Daoy (cell line): ENCODE data around the gene ARV1. TPM values are rescaled to one million over a fixed set of nuclear protein-coding genes. Genes with fewer than 3 reads are reported as not detected.

Source experiments
- DNase-seq: peaks from one replicate; pipeline ENCODE4 v3.0.0-alpha.2; 2015; ENCODE audit warnings: low read depth
- total RNA-seq: library from RNA; depleted of rRNA; stranded (reverse); fragments of >200 nt; shearing (Covaris generic); gene quantifications from 2 replicates; pipeline ENCODE4 v1.2.3, GENCODE V29; 2014; rRNA removed

ARV1 gene
- total RNA-seq, result 37.6 and 43.3 TPM in 2 replicates

GRCh38 chr1:230978491-230979388, at the start of gene ARV1, which contains the start of gene TTC13:
ARV1 (plus strand) TSS chr1:230979094; CDS start chr1:230979106, 12 bp downstream.
TTC13 (minus strand) TSS chr1:230978861; CDS start chr1:230978830, 31 bp downstream.
- peak; percentile 100 for DNase-seq

- no peak for DNase-seq
These were observed 47.9 kb upstream of the ARV1 start for GRCh38 chr1:230930986-230931385.

GRCh38 chr1:230935852-230936251, 43.0 kb upstream of the ARV1 start:
- no peak for DNase-seq

- no peak for DNase-seq
These were observed 42.4 kb upstream of the ARV1 start for GRCh38 chr1:230936475-230936874.

GRCh38 chr1:230937371-230937770, 41.5 kb upstream of the ARV1 start:
- DNase-seq, result no peak

GRCh38 chr1:230938924-230939368, 39.9 kb upstream of the ARV1 start:
- DNase-seq, result no peak

- no peak for DNase-seq
These were observed 38.9 kb upstream of the ARV1 start for GRCh38 chr1:230939806-230940489.

GRCh38 chr1:230940848-230941247, 38.0 kb upstream of the ARV1 start:
- DNase-seq, result no peak

GRCh38 chr1:230943048-230943593, 35.8 kb upstream of the ARV1 start:
- no peak for DNase-seq

- DNase-seq, result no peak
These were observed 30.6 kb upstream of the ARV1 start for GRCh38 chr1:230948301-230948700.

GRCh38 chr1:230948903-230949302, 30.0 kb upstream of the ARV1 start:
- DNase-seq, result no peak

GRCh38 chr1:230950404-230950803, 28.5 kb upstream of the ARV1 start:
- DNase-seq, result no peak

- no peak for DNase-seq
These were observed 21.3 kb upstream of the ARV1 start for GRCh38 chr1:230957580-230957989.

- no peak for DNase-seq
These were observed 20.5 kb upstream of the ARV1 start for GRCh38 chr1:230958370-230958769.

- no peak for DNase-seq
These were observed 14.0 kb upstream of the ARV1 start for GRCh38 chr1:230964896-230965295.

- no peak for DNase-seq
These were observed 13.4 kb upstream of the ARV1 start for GRCh38 chr1:230965535-230965934.

- no peak for DNase-seq
These were observed 12.5 kb upstream of the ARV1 start for GRCh38 chr1:230966358-230966873.

- DNase-seq, result no peak
These were observed 8.5 kb upstream of the ARV1 start for GRCh38 chr1:230970432-230970831.

GRCh38 chr1:230971771-230972170, 7.1 kb upstream of the ARV1 start:
- no peak for DNase-seq

GRCh38 chr1:230972855-230973271, 6.0 kb upstream of the ARV1 start:
- DNase-seq, result peak; percentile 33

GRCh38 chr1:230975636-230976035, 3.3 kb upstream of the ARV1 start:
- no peak for DNase-seq

GRCh38 chr1:230976360-230976759, 2.5 kb upstream of the ARV1 start:
- DNase-seq, result no peak
